Activated T-cell treated with anti-CD3 and anti-CD28 coated beads for 24 hours (primary cell): ENCODE data around the gene LGALS7.

Experiments
- DNase-seq: peaks from one replicate; pipeline ENCODE4 v3.0.0-alpha.2; 2020; ENCODE audit warnings: low read depth

The LGALS7 gene

GRCh38 chr19:38737921-38738737 lies 35.2 kb downstream of the LGALS7 start:
- DNase-seq = no peak

GRCh38 chr19:38737281-38737865 lies 35.9 kb downstream of the LGALS7 start:
- DNase-seq = no peak

- DNase-seq = peak; percentile 43
These were observed 36.7 kb downstream of the LGALS7 start for GRCh38 chr19:38736413-38737280.

GRCh38 chr19:38736036-38736412 lies 37.3 kb downstream of the LGALS7 start:
- DNase-seq = no peak

GRCh38 chr19:38735257-38735686 lies 38.0 kb downstream of the LGALS7 start:
- no peak for DNase-seq

- no peak for DNase-seq
These were observed 38.7 kb downstream of the LGALS7 start for GRCh38 chr19:38734426-38735256.

GRCh38 chr19:38734176-38734425 lies 39.2 kb downstream of the LGALS7 start:
- DNase-seq = no peak

- DNase-seq = no peak
These were observed 39.7 kb downstream of the LGALS7 start for GRCh38 chr19:38733493-38734175.

- no peak for DNase-seq
These were observed 40.1 kb downstream of the LGALS7 start for GRCh38 chr19:38733241-38733492.

GRCh38 chr19:38731654-38732301 lies 41.5 kb downstream of the LGALS7 start:
- no peak for DNase-seq

GRCh38 chr19:38730731-38731589 lies 42.4 kb downstream of the LGALS7 start:
- DNase-seq = no peak

GRCh38 chr19:38730470-38730730 lies 42.9 kb downstream of the LGALS7 start:
- DNase-seq = no peak

- peak; percentile 67 for DNase-seq
These were observed 43.5 kb downstream of the LGALS7 start for GRCh38 chr19:38729653-38730469.

GRCh38 chr19:38728752-38729541 lies 44.4 kb downstream of the LGALS7 start:
- DNase-seq = no peak

GRCh38 chr19:38727868-38728660 lies 45.3 kb downstream of the LGALS7 start:
- no peak for DNase-seq

GRCh38 chr19:38727306-38727867 lies 45.9 kb downstream of the LGALS7 start:
- no peak for DNase-seq

- DNase-seq = no peak
These were observed 46.5 kb downstream of the LGALS7 start for GRCh38 chr19:38726761-38727301.
